ENCODE measurements around the gene IFI30. TPM values are rescaled to one million over a fixed set of nuclear protein-coding genes. Genes with fewer than 3 reads are reported as not detected.

The IFI30 gene
- total RNA-seq, 1 donor from 2014 or later = 0.36 TPM

DNA sequence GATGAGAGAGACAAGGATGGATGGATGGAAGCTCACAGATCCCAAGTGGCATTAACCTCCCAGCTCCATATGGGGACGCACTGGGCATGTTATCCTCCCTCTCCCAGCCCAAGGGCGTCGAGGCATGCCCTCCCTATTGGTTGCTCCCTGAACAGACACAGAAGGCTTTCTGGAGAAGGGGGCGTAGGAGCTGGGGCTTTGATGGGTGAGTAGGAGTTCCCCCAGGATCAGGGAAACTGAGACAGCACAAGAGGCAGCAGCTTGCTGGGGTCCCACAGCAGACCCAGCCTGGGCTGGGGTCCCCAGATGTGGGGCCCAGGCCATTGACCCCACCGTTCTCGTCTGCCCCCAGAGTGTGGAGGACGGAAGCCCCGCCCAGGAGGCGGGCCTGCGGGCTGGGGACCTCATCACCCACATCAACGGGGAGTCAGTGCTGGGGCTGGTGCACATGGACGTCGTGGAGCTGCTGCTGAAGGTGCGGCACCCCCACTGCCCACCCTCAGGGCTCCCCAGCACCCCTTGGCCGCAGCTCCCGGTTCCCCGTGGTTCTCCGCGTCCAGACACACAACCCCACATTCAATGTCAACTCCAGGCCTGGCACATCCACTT, 28.1 kb upstream of the IFI30 start:
- TF ChIP-seq, protein P1, sequence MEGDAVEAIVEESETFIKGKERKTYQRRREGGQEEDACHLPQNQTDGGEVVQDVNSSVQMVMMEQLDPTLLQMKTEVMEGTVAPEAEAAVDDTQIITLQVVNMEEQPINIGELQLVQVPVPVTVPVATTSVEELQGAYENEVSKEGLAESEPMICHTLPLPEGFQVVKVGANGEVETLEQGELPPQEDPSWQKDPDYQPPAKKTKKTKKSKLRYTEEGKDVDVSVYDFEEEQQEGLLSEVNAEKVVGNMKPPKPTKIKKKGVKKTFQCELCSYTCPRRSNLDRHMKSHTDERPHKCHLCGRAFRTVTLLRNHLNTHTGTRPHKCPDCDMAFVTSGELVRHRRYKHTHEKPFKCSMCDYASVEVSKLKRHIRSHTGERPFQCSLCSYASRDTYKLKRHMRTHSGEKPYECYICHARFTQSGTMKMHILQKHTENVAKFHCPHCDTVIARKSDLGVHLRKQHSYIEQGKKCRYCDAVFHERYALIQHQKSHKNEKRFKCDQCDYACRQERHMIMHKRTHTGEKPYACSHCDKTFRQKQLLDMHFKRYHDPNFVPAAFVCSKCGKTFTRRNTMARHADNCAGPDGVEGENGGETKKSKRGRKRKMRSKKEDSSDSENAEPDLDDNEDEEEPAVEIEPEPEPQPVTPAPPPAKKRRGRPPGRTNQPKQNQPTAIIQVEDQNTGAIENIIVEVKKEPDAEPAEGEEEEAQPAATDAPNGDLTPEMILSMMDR (IDR thresholded peaks at IDR 0.05; ENCODE audit: unreplicated experiment) = no peak

DNA sequence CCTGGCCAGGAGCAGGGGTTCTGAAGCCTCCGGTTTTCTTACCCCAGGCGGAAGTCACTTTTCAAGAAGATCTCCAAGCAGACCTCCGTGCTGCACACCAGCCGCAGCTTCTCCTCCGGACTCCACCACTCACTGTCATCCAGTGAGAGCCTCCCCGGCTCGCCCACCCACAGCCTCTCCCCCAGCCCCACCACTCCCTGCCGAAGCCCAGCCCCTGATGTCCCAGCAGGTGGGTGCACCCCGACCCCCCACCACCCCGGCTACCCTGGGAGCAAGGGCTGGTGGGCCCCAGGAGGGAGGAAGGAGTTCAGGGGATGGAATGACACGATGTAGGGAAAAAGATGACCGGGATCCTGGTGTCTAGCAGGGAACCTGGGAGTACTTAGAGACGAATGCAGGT, 26.2 kb upstream of the IFI30 start:
- H3K36me3 Mint-ChIP-seq = peaks cover 18% of the 10 kb centered on the region
- TF ChIP-seq, protein P1 (IDR thresholded peaks at IDR 0.05; ENCODE audit: unreplicated experiment) = no peak
- H3K9me3 Mint-ChIP-seq = no peaks in the 10 kb centered on the region
- no peaks in the 10 kb centered on the region for H3K27me3 Mint-ChIP-seq (ENCODE audit: low read depth)
- H3K4me1 Mint-ChIP-seq = peaks cover 2% of the 10 kb centered on the region
- no peak overlapping the region for H3K27ac Mint-ChIP-seq
- no peak for DNase-seq (ENCODE audit: low spot score in 2 of 2, unreplicated experiment in 2 of 2)
- no peak overlapping the region for H3K4me3 Mint-ChIP-seq

More for the DNA sequence above, 28.1 kb upstream of the IFI30 start:
- Mint-ChIP-seq H3K27ac (no peak overlapping the region), H3K36me3 (peaks cover 23% of the 10 kb centered on the region), H3K4me3 (no peak overlapping the region), H3K27me3 (ENCODE audit: low read depth) (no peaks in the 10 kb centered on the region), H3K4me1 (no peaks in the 10 kb centered on the region), H3K9me3 (peaks cover under 1% of the 10 kb centered on the region)
- DNase-seq (ENCODE audit: low spot score in 2 of 2, unreplicated experiment in 2 of 2) = no peak

DNA sequence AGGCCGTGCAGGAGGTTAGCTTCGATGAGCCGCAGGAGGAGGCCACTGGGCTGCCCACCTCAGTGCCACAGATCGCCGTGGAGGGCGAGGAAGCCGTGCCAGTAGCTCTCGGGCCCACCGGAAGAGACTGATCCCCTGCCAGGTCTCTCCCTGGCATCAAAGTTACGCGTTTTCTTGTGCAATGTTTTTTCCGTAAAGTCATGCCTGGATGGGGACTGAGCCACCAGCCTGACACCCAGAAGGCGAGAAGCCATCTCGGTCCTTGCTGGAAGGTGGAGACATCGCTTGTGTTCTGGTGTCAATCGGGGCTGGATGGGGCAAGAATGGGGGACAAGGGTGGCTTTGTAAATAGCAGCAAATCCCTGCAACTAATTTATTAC, 24.0 kb upstream of the IFI30 start:
- H3K27ac Mint-ChIP-seq = no peak overlapping the region
- H3K27me3 Mint-ChIP-seq (ENCODE audit: low read depth) = no peaks in the 10 kb centered on the region
- peaks cover 10% of the 10 kb centered on the region for H3K4me1 Mint-ChIP-seq
- peaks cover 15% of the 10 kb centered on the region for H3K36me3 Mint-ChIP-seq
- H3K4me3 Mint-ChIP-seq = no peak overlapping the region
- TF ChIP-seq, protein P1 (IDR thresholded peaks at IDR 0.05; ENCODE audit: unreplicated experiment) = no peak
- DNase-seq (ENCODE audit: low spot score in 2 of 2, unreplicated experiment in 2 of 2) = no peak
- no peaks in the 10 kb centered on the region for H3K9me3 Mint-ChIP-seq

DNA sequence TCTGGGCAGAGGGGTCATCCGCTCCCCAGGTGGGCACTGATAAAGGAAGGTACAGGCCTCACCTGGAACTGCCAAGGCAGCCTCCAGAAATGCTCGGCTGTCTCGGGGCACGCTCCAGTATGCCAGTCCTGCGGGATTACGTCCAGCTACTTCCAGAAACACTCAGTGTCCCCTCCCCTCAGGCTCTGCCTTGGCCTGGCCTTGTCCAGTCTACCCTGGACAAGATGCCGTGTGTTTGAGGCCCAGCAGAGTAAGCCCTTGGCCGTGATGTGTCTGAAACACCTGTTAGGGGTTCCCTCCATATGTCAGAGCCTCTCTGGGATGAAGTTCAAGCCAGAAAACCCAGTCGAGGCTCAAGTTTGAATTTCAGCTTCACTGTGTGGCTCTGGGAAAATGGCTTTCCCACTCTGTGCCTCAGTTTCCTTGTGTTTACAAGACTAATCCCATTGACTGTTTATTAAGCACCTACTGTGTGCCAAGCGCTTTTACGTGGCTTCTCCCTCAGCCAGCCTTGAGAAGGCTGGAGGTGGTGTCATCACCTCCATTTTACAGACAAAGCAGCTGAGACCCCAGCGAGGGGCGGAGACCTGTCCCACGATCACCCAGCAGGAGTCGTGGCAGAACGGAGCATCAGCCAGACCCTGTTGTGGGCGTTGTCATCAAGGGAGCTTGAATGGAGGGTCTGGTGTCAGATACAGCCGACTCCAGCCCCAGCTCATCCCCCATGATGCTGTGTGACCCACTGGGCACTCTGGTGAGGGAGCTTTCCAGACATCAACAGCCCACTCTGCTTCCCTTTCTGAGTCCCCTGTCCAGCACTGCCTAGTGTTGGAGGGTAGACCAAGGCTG, 22.6 kb upstream of the IFI30 start:
- Mint-ChIP-seq H3K27ac (no peak overlapping the region), H3K36me3 (peaks cover 11% of the 10 kb centered on the region), H3K27me3 (ENCODE audit: low read depth) (no peaks in the 10 kb centered on the region), H3K4me1 (peaks cover 13% of the 10 kb centered on the region), H3K9me3 (no peaks in the 10 kb centered on the region), H3K4me3 (peak overlapping the region; percentile 93)
- TF ChIP-seq, protein P1 (IDR thresholded peaks at IDR 0.05; ENCODE audit: unreplicated experiment) = no peak
- DNase-seq (ENCODE audit: low spot score in 2 of 2, unreplicated experiment in 2 of 2) = no peak

DNA sequence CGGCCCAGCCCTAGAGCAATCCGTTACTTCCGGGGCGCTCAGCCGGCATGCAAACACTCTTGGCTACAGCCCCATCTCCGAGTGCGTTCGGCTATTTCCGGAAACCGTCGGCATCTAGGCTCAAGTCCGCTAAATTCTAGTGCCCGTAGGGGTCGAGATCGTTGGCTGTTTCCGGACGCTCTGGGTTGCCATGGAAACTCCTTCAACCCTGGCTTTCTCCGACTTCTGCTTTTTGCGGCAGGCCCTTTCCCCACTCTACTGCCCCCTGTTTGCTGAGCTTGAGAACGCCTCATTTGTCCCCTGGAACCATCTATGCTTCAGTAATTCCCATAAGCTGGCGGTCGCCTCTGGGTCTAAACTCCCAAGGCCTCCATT, 21.2 kb upstream of the IFI30 start:
- Mint-ChIP-seq H3K9me3 (no peaks in the 10 kb centered on the region), H3K27ac (peak overlapping the region; percentile 96), H3K4me1 (peaks cover 27% of the 10 kb centered on the region), H3K27me3 (ENCODE audit: low read depth) (no peaks in the 10 kb centered on the region), H3K36me3 (peaks cover 6% of the 10 kb centered on the region), H3K4me3 (peak overlapping the region; percentile 93)
- DNase-seq (ENCODE audit: low spot score in 2 of 2, unreplicated experiment in 2 of 2) = peak; percentile 91 to 97
- TF ChIP-seq, protein P1 (IDR thresholded peaks at IDR 0.05; ENCODE audit: unreplicated experiment) = peak; percentile 79
